ENCODE measurements around the gene AGER.

DNA sequence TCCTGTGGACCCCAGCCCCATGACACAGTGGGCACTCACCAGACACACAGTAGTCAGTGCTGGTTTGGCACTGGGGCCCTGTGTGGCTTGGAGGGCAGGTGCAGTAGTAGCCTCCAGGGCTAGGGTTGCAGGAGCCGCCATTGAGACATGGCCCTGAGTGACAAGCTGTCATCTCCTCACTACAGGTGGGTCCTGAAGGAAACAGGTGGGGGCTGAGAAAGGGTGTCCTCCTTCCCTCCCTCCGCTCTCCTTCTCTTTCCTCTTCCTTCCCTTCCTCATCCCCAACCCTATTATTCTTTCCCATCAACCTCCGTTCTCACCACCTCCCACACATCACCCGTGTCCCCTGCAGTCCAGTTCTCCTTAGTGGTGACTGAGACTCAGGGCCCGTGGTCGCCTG, 29.6 kb upstream of the AGER start:
- no peak for TF ChIP-seq CTCF (IDR thresholded peaks at IDR 0.05)
- no peak for TF ChIP-seq POLR2A (IDR thresholded peaks at IDR 0.05)
